Measurements from ENCODE around the gene DHRS1.

The DHRS1 gene

GRCh38 chr14:24310646-24311604 lies 11.3 kb upstream of the DHRS1 start, which contains the start of gene LTB4R:
Gene LTB4R (plus strand): TSS chr14:24311502. CDS start chr14:24315652, 4,150 bp downstream.
- peak; percentile 81 for DNase-seq (ENCODE audit: low read depth, low spot score)
- in situ Hi-C loops (cut with HindIII; ENCODE audit: low sequenced_read_pairs): no loop called here
- peak; percentile 17 for TF ChIP-seq CTCF (IDR thresholded peaks at IDR 0.05; ENCODE audit: low read depth, low read length)
- H3K4me3 ChIP-seq (ENCODE audit: low read depth, low read length): no peak within 1 kb of the TSS

GRCh38 chr14:24310265-24310645 lies 10.7 kb upstream of the DHRS1 start:
- TF ChIP-seq CTCF (IDR thresholded peaks at IDR 0.05; ENCODE audit: low read depth, low read length): no peak
- H3K4me3 ChIP-seq (ENCODE audit: low read depth, low read length): no peak overlapping the region
- no peak for DNase-seq (ENCODE audit: low read depth, low spot score)
- in situ Hi-C loops (cut with HindIII; ENCODE audit: low sequenced_read_pairs): no loop called here

GRCh38 chr14:24309538-24310264 lies 10.1 kb upstream of the DHRS1 start, which contains the start of gene LTB4R2:
Gene LTB4R2 (plus strand): TSS chr14:24310140. CDS start chr14:24310665, 525 bp downstream.
- no peak for DNase-seq (ENCODE audit: low read depth, low spot score)
- in situ Hi-C loops (cut with HindIII; ENCODE audit: low sequenced_read_pairs): no loop called here
- no peak within 1 kb of the TSS for H3K4me3 ChIP-seq (ENCODE audit: low read depth, low read length)
- TF ChIP-seq CTCF (IDR thresholded peaks at IDR 0.05; ENCODE audit: low read depth, low read length): no peak

GRCh38 chr14:24308342-24309124 lies 9.0 kb upstream of the DHRS1 start:
- TF ChIP-seq CTCF (IDR thresholded peaks at IDR 0.05; ENCODE audit: low read depth, low read length): no peak
- no peak for DNase-seq (ENCODE audit: low read depth, low spot score)
- in situ Hi-C loops (cut with HindIII; ENCODE audit: low sequenced_read_pairs): no loop called here
- no peak overlapping the region for H3K4me3 ChIP-seq (ENCODE audit: low read depth, low read length)

GRCh38 chr14:24307575-24308341 lies 8.2 kb upstream of the DHRS1 start, which contains the start of gene CIDEB:
Gene CIDEB (minus strand): TSS chr14:24307977. CDS start chr14:24307858, 119 bp downstream.
- in situ Hi-C loops (cut with HindIII; ENCODE audit: low sequenced_read_pairs): no loop called here
- TF ChIP-seq CTCF (IDR thresholded peaks at IDR 0.05; ENCODE audit: low read depth, low read length): peak; percentile 97
- no peak within 1 kb of the TSS for H3K4me3 ChIP-seq (ENCODE audit: low read depth, low read length)
- peak; percentile 53 for DNase-seq (ENCODE audit: low read depth, low spot score)
